ENCODE measurements around the gene SVOP. TPM values are rescaled to one million over a fixed set of nuclear protein-coding genes. Genes with fewer than 3 reads are reported as not detected.

The SVOP gene
- total and polyA plus RNA-seq, 11 donors, result 0.14 to 5.3 (median 2.2) TPM

DNA sequence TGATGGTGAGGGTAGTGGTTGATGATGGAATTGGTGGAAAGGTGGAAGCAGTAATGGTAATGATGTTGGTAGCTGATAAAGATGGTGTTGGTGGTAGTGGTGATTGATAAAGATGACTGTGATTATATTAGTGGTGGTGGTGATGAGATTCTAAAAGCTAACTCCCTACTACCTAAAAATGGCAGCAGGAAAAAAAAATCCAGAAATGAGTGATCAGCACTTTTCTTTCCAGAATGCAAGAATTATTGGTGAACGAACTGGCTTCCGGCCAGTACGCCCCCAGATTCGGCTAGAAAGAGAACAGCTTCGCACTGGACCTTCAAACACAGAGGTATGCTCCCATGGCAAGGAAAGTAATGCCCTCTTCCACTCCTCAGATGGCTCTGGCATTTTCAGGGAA, 121.7 kb downstream of the SVOP start:
- Histone ChIP-seq H3K36me3 (no peaks in the 10 kb centered on the region), H3K27ac (no peak overlapping the region), H3K4me1 (peaks cover 0 to 5% (median 0%) of the 10 kb centered on the region in 12 donors), H3K9me3 (no peaks in the 10 kb centered on the region), H3K27me3 (peaks cover 0 to 6% (median 0%) of the 10 kb centered on the region in 9 donors), H3K4me3 (no peak overlapping the region)
- DNase-seq (no peak), ATAC-seq (no peak)
- no peak for TF ChIP-seq POLR2A (IDR thresholded peaks at IDR 0.05)
- TF ChIP-seq, protein P1, sequence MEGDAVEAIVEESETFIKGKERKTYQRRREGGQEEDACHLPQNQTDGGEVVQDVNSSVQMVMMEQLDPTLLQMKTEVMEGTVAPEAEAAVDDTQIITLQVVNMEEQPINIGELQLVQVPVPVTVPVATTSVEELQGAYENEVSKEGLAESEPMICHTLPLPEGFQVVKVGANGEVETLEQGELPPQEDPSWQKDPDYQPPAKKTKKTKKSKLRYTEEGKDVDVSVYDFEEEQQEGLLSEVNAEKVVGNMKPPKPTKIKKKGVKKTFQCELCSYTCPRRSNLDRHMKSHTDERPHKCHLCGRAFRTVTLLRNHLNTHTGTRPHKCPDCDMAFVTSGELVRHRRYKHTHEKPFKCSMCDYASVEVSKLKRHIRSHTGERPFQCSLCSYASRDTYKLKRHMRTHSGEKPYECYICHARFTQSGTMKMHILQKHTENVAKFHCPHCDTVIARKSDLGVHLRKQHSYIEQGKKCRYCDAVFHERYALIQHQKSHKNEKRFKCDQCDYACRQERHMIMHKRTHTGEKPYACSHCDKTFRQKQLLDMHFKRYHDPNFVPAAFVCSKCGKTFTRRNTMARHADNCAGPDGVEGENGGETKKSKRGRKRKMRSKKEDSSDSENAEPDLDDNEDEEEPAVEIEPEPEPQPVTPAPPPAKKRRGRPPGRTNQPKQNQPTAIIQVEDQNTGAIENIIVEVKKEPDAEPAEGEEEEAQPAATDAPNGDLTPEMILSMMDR (IDR thresholded peaks at IDR 0.05), result no peak
- WGBS, 4 donors, result 77 to 86% (median 81%) methylated on average over 5 of the region's 5 CpGs
- intact Hi-C loops (cut with DNase I), result no loop called here

DNA sequence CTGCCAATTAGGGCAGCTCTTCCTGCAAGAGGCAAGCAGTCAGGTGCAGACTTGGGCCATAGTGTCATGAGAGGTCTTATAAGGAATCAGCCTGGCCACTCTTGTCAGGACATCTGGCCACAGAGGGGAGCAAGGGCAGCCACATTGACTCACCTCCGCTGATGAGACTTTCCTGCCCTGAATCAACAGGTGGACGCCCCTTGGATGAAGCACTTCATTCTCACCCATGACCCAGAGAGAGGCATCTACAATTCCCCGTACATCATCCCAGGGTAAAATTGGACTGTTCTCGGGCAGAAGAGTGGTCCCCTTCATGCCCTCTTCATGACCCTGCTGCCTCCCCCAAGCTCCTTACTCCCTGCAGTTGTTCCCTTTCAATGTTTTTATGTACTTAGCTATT, 124.1 kb downstream of the SVOP start:
- intact Hi-C loops (cut with DNase I), result no loop called here
- Histone ChIP-seq H3K36me3 (no peaks in the 10 kb centered on the region), H3K4me3 (no peak overlapping the region), H3K4me1 (no peaks in the 10 kb centered on the region), H3K27ac (no peak overlapping the region), H3K9me3 (no peaks in the 10 kb centered on the region), H3K27me3 (peaks cover 0 to 6% (median 0%) of the 10 kb centered on the region in 9 donors)
- no peak for TF ChIP-seq POLR2A (IDR thresholded peaks at IDR 0.05)
- TF ChIP-seq, protein P1 (IDR thresholded peaks at IDR 0.05), result no peak
- DNase-seq (no peak), ATAC-seq (no peak)
- WGBS, 4 donors, result 70 to 88% (median 86%) methylated on average over 4 of the region's 4 CpGs

DNA sequence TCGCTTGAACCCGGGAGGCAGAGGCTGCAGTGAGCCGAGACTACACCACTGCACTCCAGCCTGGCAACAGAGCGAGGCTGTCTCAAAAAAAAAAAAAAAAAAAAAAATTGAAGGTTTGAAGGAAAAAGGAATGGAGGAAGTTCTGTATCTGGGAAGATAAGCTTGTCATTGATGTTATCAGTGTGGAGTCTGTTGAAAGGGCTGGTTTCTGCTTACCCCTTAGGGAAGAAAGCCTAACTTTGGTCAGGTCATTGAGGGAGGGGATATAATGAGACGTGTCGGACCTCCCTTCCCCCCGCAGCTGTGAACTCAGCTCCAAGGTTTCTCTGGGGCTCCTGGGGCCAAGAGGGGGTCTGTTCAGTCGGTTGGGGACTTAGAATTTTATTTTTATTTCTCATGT, 124.5 kb downstream of the SVOP start:
- intact Hi-C loops (cut with DNase I), result no loop called here
- no peaks in the 10 kb centered on the region for H3K36me3 ChIP-seq
- no peaks in the 10 kb centered on the region for H3K4me1 ChIP-seq
- no peak overlapping the region for H3K4me3 ChIP-seq
- WGBS, 4 donors, result 35 to 53% (median 48%) methylated on average over 8 of the region's 8 CpGs
- H3K9me3 ChIP-seq, result no peaks in the 10 kb centered on the region
- DNase-seq (no peak), ATAC-seq (no peak)
- no peak overlapping the region for H3K27ac ChIP-seq
- TF ChIP-seq, protein P1 (IDR thresholded peaks at IDR 0.05), result no peak
- no peak for TF ChIP-seq POLR2A (IDR thresholded peaks at IDR 0.05)
- H3K27me3 ChIP-seq, result peaks cover 0 to 6% (median 0%) of the 10 kb centered on the region in 9 donors

DNA sequence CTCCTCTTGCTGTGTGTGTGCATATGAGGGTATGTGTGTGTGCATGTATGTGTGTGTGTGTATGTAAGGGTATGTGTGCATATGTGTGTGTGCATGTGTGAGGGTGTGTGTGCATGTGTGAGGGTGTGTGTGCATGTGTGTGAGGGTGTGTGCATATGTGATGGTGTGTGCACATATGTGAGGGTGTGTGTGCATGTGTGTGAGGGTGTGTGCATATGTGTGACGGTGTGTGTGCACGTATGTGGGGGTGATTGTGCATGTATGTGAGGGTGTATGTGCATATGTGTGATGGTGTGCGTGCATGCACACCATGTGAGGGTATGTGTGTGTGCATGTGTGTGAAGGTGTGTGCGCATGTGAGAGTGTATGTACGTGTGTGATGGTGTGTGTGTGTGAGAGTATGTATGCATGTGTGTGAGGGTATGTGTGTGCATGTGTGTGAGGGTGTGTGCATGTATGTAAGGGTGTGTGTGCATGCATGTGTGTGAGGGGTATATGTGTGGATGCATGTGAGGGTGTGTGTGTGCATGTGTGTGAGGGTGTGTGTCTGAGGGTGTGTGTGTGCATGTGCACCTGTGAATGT, 125.6 kb downstream of the SVOP start:
- H3K4me1 ChIP-seq, result no peaks in the 10 kb centered on the region
- H3K27me3 ChIP-seq, result peaks cover 0 to 6% (median 0%) of the 10 kb centered on the region in 9 donors
- no peak overlapping the region for H3K4me3 ChIP-seq
- DNase-seq, result no peak
- intact Hi-C loops (cut with DNase I), result no loop called here
- WGBS, 4 donors, result 71 to 93% (median 92%) methylated on average over 5 of the region's 5 CpGs
- peaks cover 0 to 7% (median 0%) of the 10 kb centered on the region in 12 donors for H3K9me3 ChIP-seq
- H3K27ac ChIP-seq, result no peak overlapping the region
- no peak for ATAC-seq
- no peak for TF ChIP-seq POLR2A (IDR thresholded peaks at IDR 0.05)
- TF ChIP-seq, protein P1 (IDR thresholded peaks at IDR 0.05), result no peak
- H3K36me3 ChIP-seq, result no peaks in the 10 kb centered on the region
